Measurements from ENCODE around the gene TIGAR. TPM values are rescaled to one million over a fixed set of nuclear protein-coding genes. Genes with fewer than 3 reads are reported as not detected.

Gene TIGAR
- total RNA-seq, 1 experiment from 2014 or later: 10.2 TPM

DNA sequence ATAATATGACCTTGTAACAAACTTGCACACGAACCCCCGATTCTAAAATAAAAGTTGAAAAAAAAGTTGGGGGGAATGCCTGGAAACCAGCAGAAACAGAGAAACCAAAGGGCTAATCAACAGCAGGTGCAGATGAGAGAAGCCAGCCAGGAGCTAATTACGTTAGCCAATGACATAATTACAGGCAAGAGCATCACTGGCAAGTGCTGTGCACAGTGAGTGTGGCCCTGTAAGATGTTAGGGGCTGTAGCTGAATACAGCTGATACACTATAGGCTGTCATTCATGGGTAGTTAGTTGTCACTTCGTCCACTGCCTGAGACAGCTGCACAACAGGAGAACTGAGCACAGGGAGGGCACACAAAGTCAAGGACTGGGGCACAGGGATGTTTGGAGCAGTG is 65.8 kb downstream of the TIGAR start:
- Histone ChIP-seq H3K36me3 (no peaks in the 10 kb centered on the region), H3K27me3 (replicated peaks) (peaks cover 15% of the 10 kb centered on the region), H3K27ac (no peak overlapping the region), H3K4me3 (no peak overlapping the region), H3K4me1 (replicated peaks) (no peaks in the 10 kb centered on the region), H3K9me3 (replicated peaks) (no peaks in the 10 kb centered on the region)
- DNase-seq (ENCODE audit: low read depth in 1 of 2, low spot score in 2 of 2): no peak

DNA sequence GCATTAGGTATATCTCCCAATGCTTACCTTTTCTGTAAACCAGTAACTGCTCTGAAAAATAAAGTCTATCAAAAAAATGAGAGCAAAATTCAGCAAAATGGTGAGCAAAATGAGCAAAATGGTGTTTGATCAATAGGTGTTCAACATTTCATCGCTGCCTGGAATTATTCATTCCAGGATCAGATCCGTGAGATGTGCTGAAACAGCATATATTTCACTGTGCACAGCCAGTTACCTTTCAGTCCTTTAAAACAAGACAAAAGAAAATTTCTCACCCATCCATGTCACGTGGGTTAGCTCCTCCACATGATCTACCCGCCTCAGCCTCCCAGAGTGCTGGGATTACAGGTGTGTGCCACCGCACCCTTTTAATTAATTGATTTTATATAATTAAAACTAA is 66.6 kb downstream of the TIGAR start:
- Histone ChIP-seq H3K4me1 (replicated peaks) (no peaks in the 10 kb centered on the region), H3K27ac (no peak overlapping the region), H3K9me3 (replicated peaks) (no peaks in the 10 kb centered on the region), H3K4me3 (no peak overlapping the region), H3K36me3 (no peaks in the 10 kb centered on the region), H3K27me3 (replicated peaks) (peaks cover 18% of the 10 kb centered on the region)
- DNase-seq (ENCODE audit: low read depth in 1 of 2, low spot score in 2 of 2): no peak

- Histone ChIP-seq H3K36me3 (no peaks in the 10 kb centered on the region), H3K27me3 (replicated peaks) (peaks cover 22% of the 10 kb centered on the region), H3K9me3 (replicated peaks) (no peaks in the 10 kb centered on the region), H3K27ac (no peak overlapping the region), H3K4me1 (replicated peaks) (no peaks in the 10 kb centered on the region), H3K4me3 (no peak overlapping the region)
- DNase-seq (ENCODE audit: low read depth in 1 of 2, low spot score in 2 of 2): no peak
These were observed 67.0 kb downstream of the TIGAR start for GRCh38 chr12:4388032-4388431.

DNA sequence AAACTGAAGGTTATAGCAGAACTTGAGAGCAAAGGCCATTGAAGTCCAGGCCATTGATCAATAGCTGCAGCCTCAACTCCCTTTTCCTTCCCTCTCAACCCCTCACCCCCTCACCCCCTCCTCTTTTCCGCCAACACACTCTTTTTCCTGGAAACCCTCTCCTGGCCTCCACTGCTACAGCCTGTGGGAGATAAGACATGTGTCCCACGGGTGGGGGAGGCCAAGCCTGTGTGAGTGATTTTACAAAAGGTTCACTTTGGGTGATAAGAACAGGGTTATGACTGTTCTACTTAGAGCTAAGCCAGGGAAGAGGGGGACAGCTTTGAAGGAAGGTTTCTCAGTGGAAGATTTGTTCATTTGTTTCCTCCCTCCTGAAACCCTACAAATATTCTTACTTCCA is 67.6 kb downstream of the TIGAR start:
- no peaks in the 10 kb centered on the region for H3K36me3 ChIP-seq
- no peaks in the 10 kb centered on the region for H3K4me1 ChIP-seq (replicated peaks)
- H3K27ac ChIP-seq: no peak overlapping the region
- no peak overlapping the region for H3K4me3 ChIP-seq
- no peaks in the 10 kb centered on the region for H3K9me3 ChIP-seq (replicated peaks)
- no peak for DNase-seq (ENCODE audit: low read depth in 1 of 2, low spot score in 2 of 2)
- peaks cover 17% of the 10 kb centered on the region for H3K27me3 ChIP-seq (replicated peaks)

DNA sequence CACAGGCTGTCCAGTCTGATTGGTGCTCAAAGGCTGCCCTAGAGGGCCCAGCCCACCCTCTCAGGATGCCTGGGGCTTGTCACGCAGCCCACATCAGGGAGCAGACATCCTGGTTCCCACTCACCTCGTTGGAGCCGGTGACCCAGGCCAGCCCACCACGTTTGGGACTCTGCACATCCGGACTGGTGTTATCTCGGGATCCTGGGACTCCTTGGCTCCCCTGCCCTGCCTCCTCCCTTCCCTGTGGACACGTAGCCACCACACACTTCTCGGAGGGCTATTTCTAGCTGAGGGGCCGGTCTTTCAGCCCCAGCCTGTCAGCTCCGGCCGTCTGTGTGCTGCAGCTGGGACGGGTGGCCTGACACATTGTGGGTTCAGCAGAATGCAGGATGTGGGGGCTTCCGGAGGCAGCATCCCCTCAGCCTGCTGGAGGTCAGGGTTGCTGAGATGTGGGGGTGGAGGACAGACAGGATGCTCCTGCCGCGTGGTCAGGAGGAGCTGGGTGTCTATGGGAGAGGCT is 71.3 kb downstream of the TIGAR start:
- no peak overlapping the region for H3K27ac ChIP-seq
- H3K4me3 ChIP-seq: no peak overlapping the region
- peaks cover 28% of the 10 kb centered on the region for H3K27me3 ChIP-seq (replicated peaks)
- no peaks in the 10 kb centered on the region for H3K9me3 ChIP-seq (replicated peaks)
- H3K36me3 ChIP-seq: no peaks in the 10 kb centered on the region
- no peaks in the 10 kb centered on the region for H3K4me1 ChIP-seq (replicated peaks)
- DNase-seq (ENCODE audit: low read depth in 1 of 2, low spot score in 2 of 2): no peak

- H3K4me3 ChIP-seq: no peak overlapping the region
- no peaks in the 10 kb centered on the region for H3K36me3 ChIP-seq
- H3K4me1 ChIP-seq (replicated peaks): no peaks in the 10 kb centered on the region
- H3K27ac ChIP-seq: no peak overlapping the region
- no peaks in the 10 kb centered on the region for H3K9me3 ChIP-seq (replicated peaks)
- no peak for DNase-seq (ENCODE audit: low read depth in 1 of 2, low spot score in 2 of 2)
- peaks cover 29% of the 10 kb centered on the region for H3K27me3 ChIP-seq (replicated peaks)
These were observed 72.2 kb downstream of the TIGAR start for GRCh38 chr12:4393211-4393610.

- Histone ChIP-seq H3K4me3 (no peak overlapping the region), H3K4me1 (replicated peaks) (no peaks in the 10 kb centered on the region), H3K27ac (no peak overlapping the region), H3K36me3 (no peaks in the 10 kb centered on the region), H3K27me3 (replicated peaks) (peaks cover 36% of the 10 kb centered on the region), H3K9me3 (replicated peaks) (no peaks in the 10 kb centered on the region)
- DNase-seq (ENCODE audit: low read depth in 1 of 2, low spot score in 2 of 2): no peak
These were observed 74.8 kb downstream of the TIGAR start for GRCh38 chr12:4395818-4396217.

GRCh38 chr12:4401117-4401516 is 80.1 kb downstream of the TIGAR start:
- Histone ChIP-seq H3K9me3 (replicated peaks) (no peaks in the 10 kb centered on the region; the same call in 1 of the 2 replicates), H3K4me3 (no peak overlapping the region)

GRCh38 chr12:4402996-4403395 is 82.0 kb downstream of the TIGAR start:
- Histone ChIP-seq H3K27ac (no peak overlapping the region), H3K4me3 (no peak overlapping the region), H3K27me3 (replicated peaks) (peaks cover 22% of the 10 kb centered on the region), H3K36me3 (no peaks in the 10 kb centered on the region), H3K4me1 (replicated peaks) (no peaks in the 10 kb centered on the region), H3K9me3 (replicated peaks) (no peaks in the 10 kb centered on the region; the same call in 1 of the 2 replicates)
- no peak for DNase-seq (ENCODE audit: low read depth in 1 of 2, low spot score in 2 of 2)

More at GRCh38 chr12:4401117-4401516, 80.1 kb downstream of the TIGAR start:
- no peaks in the 10 kb centered on the region for H3K36me3 ChIP-seq
- no peaks in the 10 kb centered on the region for H3K4me1 ChIP-seq (replicated peaks)
- DNase-seq (ENCODE audit: low read depth in 1 of 2, low spot score in 2 of 2): no peak
- H3K27me3 ChIP-seq (replicated peaks): peaks cover 31% of the 10 kb centered on the region
- H3K27ac ChIP-seq: no peak overlapping the region

Other genes with a start within 250 kb of the TIGAR start
- gene CCND2, start 47.5 kb upstream of the TIGAR start, total RNA-seq (2014; rRNA removed; shearing (Covaris generic)): 0.06 and 0.08 TPM in 2 replicates
- not detected in 2 replicates for gene FGF23, start 58.5 kb downstream of the TIGAR start, total RNA-seq (2014; rRNA removed; shearing (Covaris generic))
- not detected in 2 replicates for gene FGF6, start 124.6 kb downstream of the TIGAR start, total RNA-seq (2014; rRNA removed; shearing (Covaris generic))
- 110 and 113 TPM in 2 replicates for gene RAD51AP1, start 217.7 kb downstream of the TIGAR start, total RNA-seq (2014; rRNA removed; shearing (Covaris generic))
- gene DYRK4, start 241.0 kb downstream of the TIGAR start, total RNA-seq (2014; rRNA removed; shearing (Covaris generic)): 26.8 and 58.8 TPM in 2 replicates

All from SJSA1 (cell line).